Chondrocyte (in vitro differentiated cells): ENCODE data around the gene ACSM3. TPM values are rescaled to one million over a fixed set of nuclear protein-coding genes. Genes with fewer than 3 reads are reported as not detected.
"Not testable (repeated sequence)": the region's sequence is repeated elsewhere in the genome, so short reads cannot be mapped to it uniquely, and the experiment has no call there.

Source experiments
- DNase-seq: peaks from one replicate; pipeline ENCODE4 v3.0.0; 2021; ENCODE audit warnings: mixed read lengths, low spot score
- H3K27ac Mint-ChIP-seq: one replicate; pipeline ENCODE4 v1.8.0; 2021; ENCODE audit warnings: mild to moderate bottlenecking, moderate library complexity, mixed read lengths; ENCODE audit not compliant: unreplicated experiment
- H3K27me3 Mint-ChIP-seq: 2 replicates; pipeline ENCODE4 v1.8.0; 2021; ENCODE audit warnings: low read depth, mixed read lengths
- H3K36me3 Mint-ChIP-seq: 2 replicates; pipeline ENCODE4 v1.8.0; 2021; ENCODE audit warnings: low read depth, mixed read lengths
- H3K4me1 Mint-ChIP-seq: 2 replicates; pipeline ENCODE4 v1.8.0; 2021; ENCODE audit warnings: low read depth, mild to moderate bottlenecking, mixed read lengths
- H3K4me3 Mint-ChIP-seq: one replicate; pipeline ENCODE4 v1.8.0; 2021; ENCODE audit warnings: mild to moderate bottlenecking, moderate library complexity, mixed read lengths; ENCODE audit not compliant: unreplicated experiment
- H3K9me3 Mint-ChIP-seq: 2 replicates; pipeline ENCODE4 v1.8.0; 2021; ENCODE audit warnings: low read depth, mixed read lengths
- CTCF ChIP-seq: fragments of 200-600 bp; sonication (generic); IDR thresholded peaks from 2 replicates; pipeline ENCODE4 v1.5.0; 2021; ENCODE audit warnings: antibody characterized with exemption, mild to moderate bottlenecking, moderate library complexity
- total RNA-seq: library from RNA; stranded (reverse); gene quantifications from 3 replicates; pipeline ENCODE4 v1.2.1, GENCODE V29; 2021

ACSM3 gene
- total RNA-seq, 1 donor from 2014 or later = 1.9 TPM

GRCh38 chr16:20799599-20799998 is 35.8 kb downstream of the ACSM3 start:
- H3K4me1 Mint-ChIP-seq = no peaks in the 10 kb centered on the region
- peaks cover 3% of the 10 kb centered on the region for H3K36me3 Mint-ChIP-seq
- no peak overlapping the region for H3K27ac Mint-ChIP-seq
- H3K9me3 Mint-ChIP-seq = no peaks in the 10 kb centered on the region
- DNase-seq = no peak
- peak; percentile 84 for TF ChIP-seq CTCF
- no peaks in the 10 kb centered on the region for H3K27me3 Mint-ChIP-seq
- no peak overlapping the region for H3K4me3 Mint-ChIP-seq

GRCh38 chr16:20801278-20801677 is 37.5 kb downstream of the ACSM3 start:
- H3K9me3 Mint-ChIP-seq = no peaks in the 10 kb centered on the region
- H3K4me3 Mint-ChIP-seq = no peak overlapping the region
- H3K27ac Mint-ChIP-seq = no peak overlapping the region
- DNase-seq = no peak
- no peaks in the 10 kb centered on the region for H3K27me3 Mint-ChIP-seq
- H3K4me1 Mint-ChIP-seq = peaks cover 5% of the 10 kb centered on the region
- no peak for TF ChIP-seq CTCF
- peaks cover 3% of the 10 kb centered on the region for H3K36me3 Mint-ChIP-seq

- DNase-seq = no peak
- TF ChIP-seq CTCF = no peak
- Mint-ChIP-seq H3K27me3 (no peaks in the 10 kb centered on the region), H3K9me3 (no peaks in the 10 kb centered on the region), H3K4me1 (peaks cover 11% of the 10 kb centered on the region), H3K36me3 (no peaks in the 10 kb centered on the region), H3K4me3 (no peak overlapping the region), H3K27ac (no peak overlapping the region)
These were observed 39.4 kb downstream of the ACSM3 start for GRCh38 chr16:20803192-20803560.

- Mint-ChIP-seq H3K4me3 (no peak overlapping the region), H3K27me3 (no peaks in the 10 kb centered on the region), H3K27ac (no peak overlapping the region), H3K36me3 (no peaks in the 10 kb centered on the region), H3K4me1 (peaks cover 12% of the 10 kb centered on the region), H3K9me3 (no peaks in the 10 kb centered on the region)
- no peak for DNase-seq
- no peak for TF ChIP-seq CTCF
These were observed 39.9 kb downstream of the ACSM3 start for GRCh38 chr16:20803561-20804214.

GRCh38 chr16:20805684-20806167 is 41.9 kb downstream of the ACSM3 start:
- not testable (repeated sequence) for H3K9me3 Mint-ChIP-seq, DNase-seq, H3K27me3 Mint-ChIP-seq, H3K36me3 Mint-ChIP-seq
- Mint-ChIP-seq H3K4me1 (peaks cover 12% of the 10 kb centered on the region), H3K27ac (peak overlapping the region; percentile 97), H3K4me3 (peak overlapping the region; percentile 97)
